Stimulated activated CD8-positive, alpha-beta memory T cell treated with anti-CD3 and anti-CD28 coated beads, Interleukin-4, amount 100 ng/mL, for 24 hours (primary cell): ENCODE measurements around the gene ARHGAP24.
"Not testable (repeated sequence)": the region's sequence is repeated elsewhere in the genome, so short reads cannot be mapped to it uniquely, and the experiment has no call there.

ENCODE experiments used
- DNase-seq: peaks from one replicate; pipeline ENCODE4 v3.0.0-alpha.2; 2020; ENCODE audit warnings: low read depth

The ARHGAP24 gene

GRCh38 chr4:85656759-85657505, 182.0 kb downstream of the ARHGAP24 start:
- no peak for DNase-seq

GRCh38 chr4:85658766-85659439, 184.0 kb downstream of the ARHGAP24 start:
- DNase-seq, result no peak

GRCh38 chr4:85659610-85660218, 184.8 kb downstream of the ARHGAP24 start:
- no peak for DNase-seq

GRCh38 chr4:85666625-85667024, 191.7 kb downstream of the ARHGAP24 start:
- not testable (repeated sequence) for DNase-seq

DNA sequence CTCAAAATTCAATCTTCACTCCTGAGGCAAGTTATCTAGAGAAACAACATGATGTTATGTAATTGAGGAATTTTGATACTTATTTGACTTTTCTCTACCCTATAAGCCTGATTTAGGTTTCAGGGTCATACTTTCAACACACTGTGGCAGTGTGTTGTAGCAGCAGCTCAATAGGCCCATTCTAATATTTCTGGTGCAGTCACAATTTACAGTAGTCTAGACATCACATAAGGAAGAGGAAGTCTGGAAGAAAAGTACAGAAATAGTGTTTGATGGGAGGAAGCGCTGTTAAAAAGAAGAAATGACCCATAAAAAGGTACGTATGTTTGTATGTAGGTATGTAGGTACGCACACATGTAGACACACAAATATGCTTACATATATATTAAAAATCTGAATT, 194.3 kb downstream of the ARHGAP24 start:
- no peak for DNase-seq

GRCh38 chr4:85669992-85670548, 195.1 kb downstream of the ARHGAP24 start:
- DNase-seq, result no peak

GRCh38 chr4:85671120-85671519, 196.2 kb downstream of the ARHGAP24 start:
- DNase-seq, result no peak

DNA sequence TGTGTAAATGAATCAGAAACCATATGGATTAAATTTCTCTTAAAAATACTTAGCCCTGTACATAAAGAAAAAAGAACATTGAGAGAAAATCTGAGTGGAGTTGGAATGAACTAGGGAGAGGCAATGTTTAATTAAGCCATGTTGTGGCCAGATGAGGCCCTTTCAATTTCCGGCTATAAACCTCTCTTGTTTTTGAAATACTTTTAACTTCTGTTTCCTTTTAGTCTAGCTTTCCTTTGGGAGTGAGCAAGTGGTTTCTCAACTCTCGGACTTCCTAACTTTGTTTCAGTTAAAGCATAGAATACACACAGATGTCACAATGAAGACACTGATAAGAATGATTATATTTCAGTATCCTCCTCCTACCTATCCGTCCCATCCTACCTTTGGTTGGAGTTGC, 197.2 kb downstream of the ARHGAP24 start:
- no peak for DNase-seq

- no peak for DNase-seq
Observed at GRCh38 chr4:85672959-85673358, 198.0 kb downstream of the ARHGAP24 start.

GRCh38 chr4:85673540-85673939, 198.6 kb downstream of the ARHGAP24 start:
- DNase-seq, result no peak

GRCh38 chr4:85675076-85676049, 200.4 kb downstream of the ARHGAP24 start:
- no peak for DNase-seq

GRCh38 chr4:85676050-85676425, 201.1 kb downstream of the ARHGAP24 start:
- DNase-seq, result no peak

- DNase-seq, result no peak
Observed at GRCh38 chr4:85676850-85677590, 202.1 kb downstream of the ARHGAP24 start.

GRCh38 chr4:85681221-85681657, 206.3 kb downstream of the ARHGAP24 start:
- DNase-seq, result no peak

GRCh38 chr4:85681921-85682320, 207.0 kb downstream of the ARHGAP24 start:
- DNase-seq, result no peak

DNA sequence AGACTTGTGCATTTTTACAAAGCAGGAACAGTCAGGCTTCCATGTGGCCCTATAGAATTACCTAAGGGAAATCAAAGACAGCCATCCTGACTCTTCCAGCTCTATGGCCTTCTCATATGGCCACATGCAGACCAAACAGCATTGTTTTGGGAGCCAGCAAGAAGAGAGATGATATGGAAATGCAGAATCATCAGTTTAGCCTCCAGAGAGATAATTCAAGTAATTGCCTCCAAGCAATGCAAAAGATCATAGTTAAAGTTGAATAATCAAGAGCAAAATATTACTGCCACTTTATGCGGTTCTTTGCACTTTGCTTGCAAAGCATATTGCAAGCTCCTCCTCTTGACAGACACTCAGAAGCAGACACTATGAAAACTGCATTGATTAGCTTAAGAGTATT, 207.4 kb downstream of the ARHGAP24 start:
- no peak for DNase-seq

DNA sequence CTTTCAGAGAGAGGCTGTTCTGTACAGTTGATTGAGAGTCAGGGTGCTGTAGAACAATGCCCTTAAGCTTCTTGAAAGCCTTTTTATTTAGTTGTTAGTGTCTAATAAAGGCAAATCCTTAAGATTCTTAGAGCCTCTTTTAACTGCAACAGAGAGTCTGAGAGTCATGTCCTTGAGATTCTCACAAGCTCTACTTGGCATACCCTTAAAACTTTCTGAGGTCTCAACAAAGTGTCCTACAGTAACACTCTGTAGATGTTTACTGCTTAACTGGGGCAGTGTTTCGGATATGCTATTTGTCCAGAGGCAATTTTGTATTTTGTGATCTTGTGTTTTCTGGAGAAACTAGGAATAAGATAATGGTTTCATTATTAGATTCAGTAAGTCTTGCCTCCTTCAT, 209.7 kb downstream of the ARHGAP24 start:
- no peak for DNase-seq

DNA sequence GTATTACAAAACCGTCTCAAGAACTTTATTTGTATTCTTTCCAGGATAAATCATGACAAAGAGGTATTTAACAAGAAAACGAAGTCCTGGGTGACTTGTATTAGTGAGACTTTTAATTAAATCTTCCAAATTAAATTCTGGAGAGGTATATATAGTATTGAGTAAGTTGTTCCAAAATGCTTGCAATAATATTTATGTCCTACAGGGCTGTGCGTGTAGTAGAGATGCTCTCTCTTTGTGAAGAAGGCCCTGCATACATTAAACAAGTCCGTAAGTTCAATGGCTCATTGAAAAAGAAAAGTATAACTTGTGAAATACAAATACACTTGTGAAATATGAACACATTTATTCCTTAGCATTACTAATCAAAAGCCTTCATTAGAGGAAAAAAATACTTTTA, 211.4 kb downstream of the ARHGAP24 start:
- no peak for DNase-seq

DNA sequence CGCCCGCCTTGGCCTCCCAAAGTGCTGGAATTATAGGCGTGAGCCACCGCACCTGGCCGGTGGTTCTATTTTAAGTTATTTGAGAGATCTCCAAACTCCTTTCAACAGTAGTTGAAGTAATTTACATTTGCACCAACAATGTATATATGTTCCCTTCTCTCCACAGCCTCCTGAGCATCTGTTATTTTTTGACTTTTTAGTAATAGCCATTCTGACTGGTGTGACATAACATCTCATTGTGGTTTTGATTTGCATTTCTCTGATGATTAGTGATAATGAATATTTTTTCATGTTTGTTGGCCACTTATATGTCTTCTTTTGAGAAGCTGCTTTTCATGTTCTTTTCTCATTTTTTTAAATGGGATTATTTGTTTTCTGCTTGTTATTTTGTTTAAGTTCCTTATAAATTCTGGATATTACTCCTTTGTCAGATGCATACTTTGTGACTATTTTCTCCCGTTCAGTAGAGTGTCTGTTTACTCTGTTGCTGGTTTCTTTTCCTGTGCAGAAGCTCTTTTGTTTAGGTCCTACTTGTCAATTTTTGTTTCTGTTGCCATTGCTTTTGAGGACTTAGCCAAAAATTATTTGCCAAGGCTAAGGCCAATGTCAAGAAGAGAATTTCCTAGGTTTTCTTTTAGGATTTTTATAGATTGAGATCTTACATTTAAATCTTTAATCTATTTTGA, 213.2 kb downstream of the ARHGAP24 start:
- no peak for DNase-seq

DNA sequence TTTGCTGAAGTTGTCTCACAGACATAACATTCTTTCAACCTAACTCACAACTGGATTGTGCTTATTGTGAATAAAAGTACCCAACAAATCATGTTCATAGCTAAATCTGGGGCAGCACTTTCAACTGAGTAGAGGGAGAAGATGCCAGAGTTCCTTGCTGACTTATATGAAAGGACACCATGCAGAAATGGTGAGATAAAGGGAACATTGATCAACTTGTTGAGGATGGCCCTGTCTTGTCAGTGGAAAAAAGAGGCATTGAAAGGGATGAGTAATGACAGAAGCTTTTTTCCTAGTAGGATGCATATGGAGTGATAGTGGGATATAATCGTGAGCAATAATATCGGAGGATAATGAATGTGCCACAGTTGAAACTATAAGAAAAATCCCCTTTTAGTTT, 221.7 kb downstream of the ARHGAP24 start:
- DNase-seq, result no peak
